HG02571 (cell line): Measurements from ENCODE around the gene HTR2B.
"Not testable (repeated sequence)": the region's sequence is repeated elsewhere in the genome, so short reads cannot be mapped to it uniquely, and the experiment has no call there.

Source experiments
- ATAC-seq: cut with Tn5 transposase; IDR thresholded peaks from one replicate; pipeline ENCODE4 v1.9.1; 2021; ENCODE audit warnings: mild to moderate bottlenecking, moderate library complexity; ENCODE audit not compliant: unreplicated experiment

HTR2B gene

GRCh38 chr2:231124838-231125568 lies at the start of gene HTR2B:
Gene HTR2B, minus strand, starts transcription at chr2:231125042. Its CDS starts 1,278 bp downstream, at chr2:231123764.
- ATAC-seq, result no peak

GRCh38 chr2:231174211-231174651 lies 49.4 kb upstream of the HTR2B start:
- no peak for ATAC-seq

GRCh38 chr2:231172025-231172424 lies 47.2 kb upstream of the HTR2B start:
- no peak for ATAC-seq

GRCh38 chr2:231170055-231170454 lies 45.2 kb upstream of the HTR2B start:
- ATAC-seq, result no peak

GRCh38 chr2:231169488-231169887 lies 44.6 kb upstream of the HTR2B start:
- no peak for ATAC-seq

GRCh38 chr2:231168460-231169139 lies 43.8 kb upstream of the HTR2B start:
- no peak for ATAC-seq

- no peak for ATAC-seq
These were observed 43.1 kb upstream of the HTR2B start for GRCh38 chr2:231167745-231168459.

- no peak for ATAC-seq
These were observed 38.7 kb upstream of the HTR2B start for GRCh38 chr2:231163414-231164095.

GRCh38 chr2:231163011-231163410 lies 38.2 kb upstream of the HTR2B start:
- no peak for ATAC-seq

GRCh38 chr2:231161877-231162329 lies 37.1 kb upstream of the HTR2B start:
- no peak for ATAC-seq

GRCh38 chr2:231161252-231161839 lies 36.5 kb upstream of the HTR2B start:
- ATAC-seq, result no peak

- no peak for ATAC-seq
These were observed 35.9 kb upstream of the HTR2B start for GRCh38 chr2:231160701-231161100.

GRCh38 chr2:231159306-231159705 lies 34.5 kb upstream of the HTR2B start:
- ATAC-seq, result no peak

GRCh38 chr2:231152800-231153557 lies 28.1 kb upstream of the HTR2B start:
- no peak for ATAC-seq

GRCh38 chr2:231146665-231147064 lies 21.8 kb upstream of the HTR2B start:
- ATAC-seq, result no peak

GRCh38 chr2:231144896-231145295 lies 20.1 kb upstream of the HTR2B start:
- ATAC-seq, result no peak

- not testable (repeated sequence) for ATAC-seq
These were observed 16.0 kb upstream of the HTR2B start for GRCh38 chr2:231140808-231141207.

- no peak for ATAC-seq
These were observed 15.0 kb upstream of the HTR2B start for GRCh38 chr2:231139796-231140195.

GRCh38 chr2:231138699-231139098 lies 13.9 kb upstream of the HTR2B start:
- ATAC-seq, result no peak
